Measurements from ENCODE around the gene ALK. TPM values are rescaled to one million over a fixed set of nuclear protein-coding genes. Genes with fewer than 3 reads are reported as not detected.

The ALK gene
- total and polyA plus RNA-seq, 4 donors = 4.2 to 16.7 (median 14.2) TPM

DNA sequence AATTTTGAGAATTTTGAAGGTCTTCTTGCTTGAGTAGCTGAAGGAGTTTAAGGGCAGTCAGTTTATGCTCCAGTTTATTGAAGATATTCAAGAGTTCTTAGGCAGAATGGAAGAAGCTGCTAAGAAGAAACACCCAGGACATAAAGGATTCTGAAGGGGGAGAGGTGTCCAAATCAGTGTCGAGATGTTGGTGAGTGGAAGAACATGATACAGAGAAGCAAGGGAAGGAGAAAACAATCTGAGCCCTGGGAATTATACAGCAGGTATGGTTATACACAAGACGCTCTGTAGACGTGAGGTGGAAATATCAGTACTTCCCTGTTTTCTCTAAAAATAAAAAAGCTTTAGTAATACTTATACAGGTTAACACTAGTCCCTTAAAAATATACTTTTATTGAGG is 746.0 kb downstream of the ALK start:
- Histone ChIP-seq H3K27ac (ENCODE audit: low read depth, low read length) (no peak overlapping the region), H3K4me1 (ENCODE audit: control insufficient read depth, insufficient read depth, low read length) (no peaks in the 10 kb centered on the region), H3K4me3 (ENCODE audit: low read depth, low read length) (no peak overlapping the region), H3K27me3 (ENCODE audit: control insufficient read depth, insufficient read depth, low read length) (no peaks in the 10 kb centered on the region), H3K9me3 (ENCODE audit: control insufficient read depth, insufficient read depth, low read length) (no peaks in the 10 kb centered on the region), H3K36me3 (ENCODE audit: control insufficient read depth, insufficient read depth, low read length) (no peaks in the 10 kb centered on the region)
- 89% methylated on average over 1 of the region's 3 CpGs for WGBS (ENCODE audit: insufficient coverage)
- no peak for DNase-seq (ENCODE audit: low read depth in 4 of 6, low spot score in 6 of 6)

GRCh38 chr2:29174937-29175336 is 746.4 kb downstream of the ALK start:
- no peak overlapping the region for H3K4me3 ChIP-seq (ENCODE audit: low read depth, low read length)
- WGBS (ENCODE audit: insufficient coverage) = 55% methylated on average over 2 of the region's 2 CpGs

GRCh38 chr2:29166242-29167039 is 754.9 kb downstream of the ALK start:
- Histone ChIP-seq H3K9me3 (ENCODE audit: control insufficient read depth, insufficient read depth, low read length) (no peaks in the 10 kb centered on the region), H3K36me3 (ENCODE audit: control insufficient read depth, insufficient read depth, low read length) (no peaks in the 10 kb centered on the region), H3K27ac (ENCODE audit: low read depth, low read length) (no peak overlapping the region), H3K4me3 (ENCODE audit: low read depth, low read length) (no peak overlapping the region), H3K27me3 (ENCODE audit: control insufficient read depth, insufficient read depth, low read length) (no peaks in the 10 kb centered on the region), H3K4me1 (ENCODE audit: control insufficient read depth, insufficient read depth, low read length) (no peaks in the 10 kb centered on the region)
- no peak for DNase-seq (ENCODE audit: low read depth in 4 of 6, low spot score in 6 of 6)
- WGBS (ENCODE audit: insufficient coverage) = 86% methylated on average over 1 of the region's 1 CpG

More at GRCh38 chr2:29174937-29175336, 746.4 kb downstream of the ALK start:
- Histone ChIP-seq H3K27me3 (ENCODE audit: control insufficient read depth, insufficient read depth, low read length) (no peaks in the 10 kb centered on the region), H3K27ac (ENCODE audit: low read depth, low read length) (no peak overlapping the region), H3K9me3 (ENCODE audit: control insufficient read depth, insufficient read depth, low read length) (no peaks in the 10 kb centered on the region), H3K4me1 (ENCODE audit: control insufficient read depth, insufficient read depth, low read length) (no peaks in the 10 kb centered on the region), H3K36me3 (ENCODE audit: control insufficient read depth, insufficient read depth, low read length) (no peaks in the 10 kb centered on the region)
- no peak for DNase-seq (ENCODE audit: low read depth in 4 of 6, low spot score in 6 of 6)

GRCh38 chr2:29165362-29166241 is 755.8 kb downstream of the ALK start:
- Histone ChIP-seq H3K4me1 (ENCODE audit: control insufficient read depth, insufficient read depth, low read length) (no peaks in the 10 kb centered on the region), H3K4me3 (ENCODE audit: low read depth, low read length) (no peak overlapping the region), H3K36me3 (ENCODE audit: control insufficient read depth, insufficient read depth, low read length) (no peaks in the 10 kb centered on the region), H3K9me3 (ENCODE audit: control insufficient read depth, insufficient read depth, low read length) (no peaks in the 10 kb centered on the region), H3K27me3 (ENCODE audit: control insufficient read depth, insufficient read depth, low read length) (no peaks in the 10 kb centered on the region), H3K27ac (ENCODE audit: low read depth, low read length) (no peak overlapping the region)
- no peak for DNase-seq (ENCODE audit: low read depth in 4 of 6, low spot score in 6 of 6)
- 87% methylated on average over 4 of the region's 8 CpGs for WGBS (ENCODE audit: insufficient coverage)

DNA sequence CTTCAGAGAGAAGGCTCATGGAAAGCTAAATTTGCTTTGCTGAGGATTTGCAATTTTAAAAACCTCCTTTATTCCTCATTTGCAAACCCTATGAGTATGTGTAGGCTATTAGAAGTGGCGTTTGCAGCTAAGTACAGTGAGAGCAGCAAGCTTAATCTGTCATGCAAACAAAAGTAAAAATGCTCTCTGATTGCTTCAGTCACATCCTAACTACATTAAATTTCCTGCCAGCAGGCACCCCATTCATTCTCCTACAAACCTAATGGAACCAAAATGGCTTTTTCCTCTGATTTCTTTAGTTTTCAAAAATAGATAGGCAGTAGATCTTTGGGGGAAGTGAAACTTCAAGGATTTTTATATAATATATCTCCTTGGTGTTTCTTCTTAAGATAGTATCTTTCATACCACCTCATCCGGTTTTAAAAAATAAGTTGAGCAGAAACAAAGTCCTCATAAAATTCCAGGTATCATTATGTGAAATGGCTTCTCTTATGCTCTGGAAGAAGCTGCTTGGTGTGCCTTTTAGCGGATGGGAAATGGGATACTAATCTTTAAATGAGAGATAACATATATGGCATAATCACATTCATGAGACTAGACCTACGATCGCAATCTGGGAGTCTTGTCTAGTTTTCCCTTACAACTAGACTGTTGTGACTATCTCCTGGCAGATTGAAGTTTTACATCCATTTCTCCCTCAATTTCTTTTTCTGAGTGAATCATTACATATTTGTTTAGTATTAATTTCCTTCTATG is 757.1 kb downstream of the ALK start:
- Histone ChIP-seq H3K27ac (ENCODE audit: low read depth, low read length) (no peak overlapping the region), H3K36me3 (ENCODE audit: control insufficient read depth, insufficient read depth, low read length) (no peaks in the 10 kb centered on the region), H3K4me3 (ENCODE audit: low read depth, low read length) (no peak overlapping the region), H3K27me3 (ENCODE audit: control insufficient read depth, insufficient read depth, low read length) (no peaks in the 10 kb centered on the region), H3K4me1 (ENCODE audit: control insufficient read depth, insufficient read depth, low read length) (no peaks in the 10 kb centered on the region), H3K9me3 (ENCODE audit: control insufficient read depth, insufficient read depth, low read length) (no peaks in the 10 kb centered on the region)
- DNase-seq (ENCODE audit: low read depth in 4 of 6, low spot score in 6 of 6) = peak in 2 of 6 donors; percentile 4 to 57
- no CpG with 5 or more reads among the region's 5 CpGs for WGBS (ENCODE audit: insufficient coverage)

DNA sequence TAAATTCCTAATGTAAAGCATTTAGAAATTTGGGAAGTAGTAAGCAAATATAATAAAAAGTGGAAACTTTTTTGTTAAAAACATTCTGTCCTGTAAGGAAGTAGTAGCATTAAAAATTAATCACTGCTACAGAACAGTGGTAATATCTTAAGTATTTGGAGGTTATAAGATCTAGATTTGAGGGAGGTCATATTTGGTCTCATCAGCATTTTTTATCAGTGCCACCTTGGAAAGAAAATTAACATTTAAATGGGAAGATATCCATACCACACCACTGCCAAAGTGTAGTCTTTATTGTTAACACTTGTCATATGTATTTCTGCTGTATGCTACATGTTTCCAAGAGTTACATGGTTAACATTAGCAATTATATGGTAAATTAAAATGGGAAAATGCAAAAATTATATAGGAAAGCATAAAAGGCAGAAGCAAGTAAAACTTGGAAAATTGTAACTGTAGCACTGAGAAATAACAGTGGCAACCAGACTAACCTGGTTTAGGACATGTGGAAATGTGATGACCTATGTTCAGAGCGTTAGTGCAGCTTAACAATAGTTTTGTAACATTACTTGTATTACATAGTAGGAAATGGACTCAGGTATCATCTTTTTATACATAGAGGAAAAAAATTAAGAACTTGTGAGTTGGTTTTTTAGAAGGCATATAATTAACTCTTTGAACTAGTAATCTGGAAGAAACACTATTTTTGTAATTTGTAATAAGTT is 759.0 kb downstream of the ALK start:
- H3K36me3 ChIP-seq (ENCODE audit: control insufficient read depth, insufficient read depth, low read length) = peaks cover 6% of the 10 kb centered on the region
- H3K27me3 ChIP-seq (ENCODE audit: control insufficient read depth, insufficient read depth, low read length) = no peaks in the 10 kb centered on the region
- no peak for DNase-seq (ENCODE audit: low read depth in 4 of 6, low spot score in 6 of 6)
- H3K4me1 ChIP-seq (ENCODE audit: control insufficient read depth, insufficient read depth, low read length) = no peaks in the 10 kb centered on the region
- no peak overlapping the region for H3K4me3 ChIP-seq (ENCODE audit: low read depth, low read length)
- H3K9me3 ChIP-seq (ENCODE audit: control insufficient read depth, insufficient read depth, low read length) = no peaks in the 10 kb centered on the region
- no peak overlapping the region for H3K27ac ChIP-seq (ENCODE audit: low read depth, low read length)
- no CpG with 5 or more reads among the region's 1 CpG for WGBS (ENCODE audit: insufficient coverage)

DNA sequence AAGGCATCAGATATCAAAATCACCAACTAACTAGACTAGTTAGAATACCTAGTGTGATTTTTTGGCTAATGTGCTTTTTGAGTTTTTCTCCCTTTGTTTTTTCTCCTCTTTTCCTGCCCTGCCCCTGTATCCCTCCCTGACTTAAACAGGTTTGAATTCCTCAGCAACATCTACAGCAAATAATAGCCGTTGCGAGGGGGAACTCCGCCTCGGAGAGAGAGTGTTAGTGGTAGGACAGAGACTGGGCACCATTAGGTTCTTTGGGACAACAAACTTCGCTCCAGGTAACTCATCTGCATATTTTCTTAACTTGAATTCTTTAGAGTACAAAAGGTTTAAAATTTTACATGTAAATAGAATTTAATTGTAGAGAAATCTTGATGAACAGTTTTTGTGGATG is 761.2 kb downstream of the ALK start:
- H3K9me3 ChIP-seq (ENCODE audit: control insufficient read depth, insufficient read depth, low read length) = no peaks in the 10 kb centered on the region
- no peaks in the 10 kb centered on the region for H3K4me1 ChIP-seq (ENCODE audit: control insufficient read depth, insufficient read depth, low read length)
- H3K27ac ChIP-seq (ENCODE audit: low read depth, low read length) = no peak overlapping the region
- no peaks in the 10 kb centered on the region for H3K27me3 ChIP-seq (ENCODE audit: control insufficient read depth, insufficient read depth, low read length)
- no CpG with 5 or more reads among the region's 5 CpGs for WGBS (ENCODE audit: insufficient coverage)
- DNase-seq (ENCODE audit: low read depth in 4 of 6, low spot score in 6 of 6) = no peak
- peaks cover 6% of the 10 kb centered on the region for H3K36me3 ChIP-seq (ENCODE audit: control insufficient read depth, insufficient read depth, low read length)
- no peak overlapping the region for H3K4me3 ChIP-seq (ENCODE audit: low read depth, low read length)

DNA sequence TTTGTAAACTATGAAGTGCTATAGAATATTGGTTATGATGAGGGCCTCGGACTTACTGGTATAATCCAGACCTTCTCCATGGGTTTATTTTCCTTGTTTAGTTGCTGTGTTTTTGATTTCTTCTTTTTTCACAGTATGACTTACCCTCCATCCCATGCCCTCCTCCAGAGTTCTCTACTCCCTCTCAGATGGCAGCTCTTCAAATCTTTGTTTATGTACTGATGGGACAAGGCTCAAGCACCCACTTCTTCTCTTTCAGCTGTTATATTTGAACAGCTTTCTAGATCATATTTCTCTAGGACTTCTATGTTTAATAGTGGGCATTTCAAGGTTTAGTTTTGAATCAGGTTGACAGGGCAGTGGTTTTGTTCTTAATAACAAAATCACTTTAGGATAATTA is 762.3 kb downstream of the ALK start:
- Histone ChIP-seq H3K27me3 (ENCODE audit: control insufficient read depth, insufficient read depth, low read length) (no peaks in the 10 kb centered on the region), H3K4me3 (ENCODE audit: low read depth, low read length) (no peak overlapping the region), H3K4me1 (ENCODE audit: control insufficient read depth, insufficient read depth, low read length) (no peaks in the 10 kb centered on the region), H3K36me3 (ENCODE audit: control insufficient read depth, insufficient read depth, low read length) (peaks cover 11% of the 10 kb centered on the region), H3K9me3 (ENCODE audit: control insufficient read depth, insufficient read depth, low read length) (no peaks in the 10 kb centered on the region), H3K27ac (ENCODE audit: low read depth, low read length) (no peak overlapping the region)
- DNase-seq (ENCODE audit: low read depth in 4 of 6, low spot score in 6 of 6) = no peak
- WGBS (ENCODE audit: insufficient coverage) = no CpG with 5 or more reads among the region's 1 CpG

DNA sequence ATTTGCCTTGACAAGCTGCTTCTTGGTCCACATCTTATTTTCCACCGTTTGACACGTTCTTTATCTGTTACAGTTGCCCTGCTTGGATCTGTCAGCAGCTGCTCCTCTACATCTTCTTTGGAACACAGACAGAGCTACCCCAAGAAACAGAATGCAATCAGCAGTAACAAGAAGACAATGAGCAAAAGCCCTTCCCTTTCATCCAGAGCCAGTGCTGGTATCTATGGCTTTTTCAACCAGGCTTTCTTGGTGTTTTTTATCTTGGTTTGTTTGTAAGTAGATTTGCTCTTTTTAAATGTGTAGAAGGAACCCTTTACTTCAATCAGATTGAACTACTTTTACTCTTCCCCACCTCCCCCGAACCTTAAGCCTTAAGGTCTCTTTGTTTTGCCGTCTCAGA is 764.3 kb downstream of the ALK start:
- Histone ChIP-seq H3K27ac (ENCODE audit: low read depth, low read length) (no peak overlapping the region), H3K27me3 (ENCODE audit: control insufficient read depth, insufficient read depth, low read length) (no peaks in the 10 kb centered on the region), H3K36me3 (ENCODE audit: control insufficient read depth, insufficient read depth, low read length) (peaks cover 11% of the 10 kb centered on the region), H3K4me1 (ENCODE audit: control insufficient read depth, insufficient read depth, low read length) (no peaks in the 10 kb centered on the region), H3K9me3 (ENCODE audit: control insufficient read depth, insufficient read depth, low read length) (no peaks in the 10 kb centered on the region), H3K4me3 (ENCODE audit: low read depth, low read length) (no peak overlapping the region)
- WGBS (ENCODE audit: insufficient coverage) = 46% methylated on average over 2 of the region's 4 CpGs
- no peak for DNase-seq (ENCODE audit: low read depth in 4 of 6, low spot score in 6 of 6)

Measured in spinal cord (tissue), 10 donors.